Upper lobe of left lung (tissue), 6 donors: ENCODE results near the gene RBM39. TPM values are rescaled to one million over a fixed set of nuclear protein-coding genes. Genes with fewer than 3 reads are reported as not detected.

Experiments
- ATAC-seq, 2 donors: fragments of 200-7000 bp; cut with Tn5 transposase; one replicate each; pipeline ENCODE4 v1.9.1; 2022; ENCODE audit warnings: mild to moderate bottlenecking in 2 of 2, moderate library complexity in 2 of 2; ENCODE audit not compliant: low FRiP score in 2 of 2
- DNase-seq, 2 donors: peaks; one replicate each; pipeline ENCODE4 v3.0.0-alpha.2; 2019 to 2020
- H3K27ac ChIP-seq, 4 donors: fragments of 200-600 bp; sonication (generic); one replicate each; pipeline ENCODE4 v1.5.1; 2016 to 2019
- H3K27me3 ChIP-seq, 4 donors: fragments of 200-600 bp; sonication (generic); one replicate each; pipeline ENCODE4 v1.5.1; 2017 to 2019
- H3K36me3 ChIP-seq, 4 donors: fragments of 200-600 bp; sonication (generic); one replicate each; pipeline ENCODE4 v1.5.1; 2016 to 2019
- H3K4me1 ChIP-seq, 4 donors: fragments of 200-600 bp; sonication (generic); one replicate each; pipeline ENCODE4 v1.5.1; 2018 to 2019
- H3K4me3 ChIP-seq, 4 donors: fragments of 200-600 bp; sonication (generic); one replicate each; pipeline ENCODE4 v1.5.1; 2017 to 2019; ENCODE audit warnings: mild to moderate bottlenecking in 2 of 4, moderate library complexity in 1 of 4
- H3K9me3 ChIP-seq, 4 donors: fragments of 200-600 bp; sonication (generic); one replicate each; pipeline ENCODE4 v1.5.1; 2018 to 2019
- CTCF ChIP-seq, 6 experiments: fragments of 450-650 bp in 4 of 6; fragments of 200-600 bp in 2 of 6; sonication (generic) in 2 of 6; IDR thresholded peaks; one replicate each; pipeline ENCODE4 v1.5.1; 2016 to 2019; ENCODE audit warnings: antibody characterized with exemption in 6 of 6
- EP300 ChIP-seq, 4 donors: sonication (generic); formaldehyde crosslinking; IDR thresholded peaks; one replicate each; pipeline ENCODE4 v1.5.1; 2017; ENCODE audit warnings: antibody characterized with exemption in 4 of 4, control low read depth in 2 of 4
- POLR2A ChIP-seq, 4 donors: fragments of 450-650 bp; IDR thresholded peaks; one replicate each; pipeline ENCODE4 v1.5.1; 2016 to 2017; ENCODE audit warnings: antibody characterized with exemption in 4 of 4, mild to moderate bottlenecking in 2 of 4
- POLR2AphosphoS5 ChIP-seq, 2 donors: sonication (generic); formaldehyde crosslinking; IDR thresholded peaks; one replicate each; pipeline ENCODE4 v1.5.1; 2017; ENCODE audit warnings: antibody characterized with exemption in 2 of 2
- WGBS, 2 donors: methylation state at CpG; one replicate each; pipeline ENCODE4 v1.1.5; 2017 to 2018; 5-methylcytosine and 5-hydroxymethylcytosine counted together
- total RNA-seq, 6 donors: library from RNA; depleted of rRNA in 4 of 6; stranded (reverse); fragments of >200 nt in 4 of 6; gene quantifications; one replicate each; pipeline versions ENCODE4 v1.1.0 to v1.2.1, GENCODE V29; 2016 to 2021
- donor health status: DM: no; HTN: no; CAD: no; lungs with moderate emphysema.
- donor health status: DM: no; HTN: yes; CAD: no; lungs with severe emphysema.

The RBM39 gene
- total RNA-seq, 6 donors from 2014 or later, result 220 to 925 (median 266) TPM

DNA sequence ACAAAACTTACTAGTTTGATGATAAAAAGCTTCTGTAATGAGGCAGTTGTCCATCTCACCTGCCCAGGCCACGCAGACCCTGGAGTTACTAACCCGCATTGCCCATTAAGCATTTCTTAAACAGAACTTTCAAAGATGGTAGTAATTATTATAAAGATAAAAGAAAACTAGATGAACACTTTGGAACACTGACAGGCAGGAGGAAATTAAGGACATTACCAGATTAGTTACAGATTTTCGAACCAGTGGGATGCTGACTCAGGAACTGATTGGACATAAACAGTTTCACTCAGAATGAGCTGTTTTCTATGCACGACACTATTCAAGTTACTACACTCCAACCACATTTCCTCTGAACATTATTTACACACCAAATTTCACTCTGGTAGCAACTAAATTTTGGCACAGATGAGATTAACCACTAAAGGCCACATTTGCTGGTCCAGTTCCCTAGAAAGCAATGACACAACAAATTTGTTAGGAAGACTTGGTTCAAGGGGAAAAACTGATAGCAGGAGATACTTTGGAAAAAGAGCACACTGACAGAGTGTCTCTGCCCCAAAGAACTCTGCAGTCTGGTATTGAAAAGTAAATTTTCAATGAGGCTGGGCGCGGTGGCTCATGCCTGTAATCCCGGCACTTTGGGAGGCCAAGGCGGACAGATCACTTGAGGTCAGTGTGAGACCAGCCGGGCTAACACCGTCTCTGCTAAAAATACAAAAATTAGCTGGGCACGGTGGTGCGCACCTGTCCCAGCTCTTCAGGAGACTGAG lies 39.8 kb downstream of the RBM39 start:
- no peak overlapping the region for H3K4me3 ChIP-seq
- H3K36me3 ChIP-seq, result peaks cover 41 to 64% (median 53%) of the 10 kb centered on the region in 4 donors
- ATAC-seq (no peak), DNase-seq (no peak)
- peaks cover 15 to 39% (median 22%) of the 10 kb centered on the region in 4 donors for H3K4me1 ChIP-seq
- 83 to 86% methylated on average over 12 of the region's 12 CpGs for WGBS, 2 donors
- no peaks in the 10 kb centered on the region for H3K27me3 ChIP-seq
- no peak overlapping the region for H3K27ac ChIP-seq
- TF ChIP-seq POLR2A (IDR thresholded peaks at IDR 0.05) (no peak), EP300 (IDR thresholded peaks at IDR 0.05) (no peak), CTCF (IDR thresholded peaks at IDR 0.05) (no peak), POLR2AphosphoS5 (IDR thresholded peaks at IDR 0.05) (no peak)
- H3K9me3 ChIP-seq, result no peaks in the 10 kb centered on the region

DNA sequence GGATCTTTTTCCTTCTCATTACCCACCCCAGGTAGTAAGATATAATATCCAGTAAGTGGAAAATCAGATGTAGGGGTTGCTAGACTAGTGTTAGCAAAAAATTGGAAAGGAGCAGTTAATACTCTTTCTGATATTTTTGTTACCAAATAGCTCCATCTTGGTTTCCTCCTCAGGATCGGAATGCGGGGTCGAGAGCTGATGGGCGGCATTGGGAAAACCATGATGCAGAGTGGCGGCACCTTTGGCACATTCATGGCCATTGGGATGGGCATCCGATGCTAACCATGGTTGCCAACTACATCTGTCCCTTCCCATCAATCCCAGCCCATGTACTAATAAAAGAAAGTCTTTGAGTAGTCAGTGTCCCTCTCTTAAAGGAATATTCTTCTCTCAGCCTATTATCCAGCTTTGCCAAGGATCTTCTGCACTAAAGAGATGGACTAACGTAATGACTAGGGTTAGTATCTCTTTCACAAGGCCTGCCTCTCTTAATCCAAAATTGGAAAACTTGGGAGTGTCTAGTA lies 41.4 kb downstream of the RBM39 start:
- Histone ChIP-seq H3K9me3 (no peaks in the 10 kb centered on the region), H3K36me3 (peaks cover 28 to 58% (median 41%) of the 10 kb centered on the region in 4 donors), H3K4me3 (peak overlapping the region in 1 of 4 donors; percentile 79), H3K4me1 (peaks cover 15 to 39% (median 22%) of the 10 kb centered on the region in 4 donors), H3K27ac (peak overlapping the region in 1 of 4 donors; percentile 86), H3K27me3 (no peaks in the 10 kb centered on the region)
- DNase-seq (no peak), ATAC-seq (no peak)
- WGBS, 2 donors, result 92% methylated on average over 7 of the region's 7 CpGs
- no peak for TF ChIP-seq POLR2A (IDR thresholded peaks at IDR 0.05)

DNA sequence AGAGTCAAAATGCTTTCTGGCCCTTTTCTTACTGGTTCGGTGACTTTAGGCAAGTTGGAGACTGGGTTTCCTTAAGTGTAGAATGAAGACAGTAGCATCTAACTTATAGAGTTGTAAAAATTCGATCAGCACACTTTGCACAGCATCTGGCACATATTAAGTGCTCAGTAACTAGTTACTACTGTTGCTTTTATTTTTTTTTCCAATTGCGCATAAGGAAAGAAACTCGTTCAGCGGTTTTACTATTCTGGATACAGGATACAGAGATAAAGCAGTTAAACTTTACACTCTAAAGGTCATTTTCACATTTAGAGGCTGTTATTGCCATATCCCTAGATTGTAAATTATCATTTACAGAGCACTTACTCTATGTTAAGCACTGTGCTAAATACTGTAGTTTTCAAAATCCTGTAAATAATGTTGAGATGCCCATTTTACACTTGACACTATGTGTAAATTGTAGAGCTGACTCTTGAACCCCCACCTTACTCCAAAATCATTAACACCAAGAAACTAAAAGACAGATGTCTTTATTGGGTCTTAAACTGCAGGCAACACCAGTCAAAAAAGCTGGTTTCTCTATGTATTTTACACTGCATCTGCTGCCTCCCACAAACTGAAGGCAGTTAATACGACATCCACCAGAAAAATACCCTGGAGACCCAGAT lies 42.0 kb downstream of the RBM39 start:
- DNase-seq (no peak), ATAC-seq (no peak)
- Histone ChIP-seq H3K4me1 (peaks cover 15 to 39% (median 22%) of the 10 kb centered on the region in 4 donors), H3K9me3 (no peaks in the 10 kb centered on the region), H3K27me3 (no peaks in the 10 kb centered on the region), H3K27ac (peak overlapping the region; percentile 86 to 96 (median 94)), H3K4me3 (peak overlapping the region; percentile 61 to 95 (median 84)), H3K36me3 (peaks cover 26 to 58% (median 40%) of the 10 kb centered on the region in 4 donors)
- TF ChIP-seq CTCF (IDR thresholded peaks at IDR 0.05), result no peak
- no peak for TF ChIP-seq EP300 (IDR thresholded peaks at IDR 0.05)
- TF ChIP-seq POLR2A (IDR thresholded peaks at IDR 0.05), result no peak
- TF ChIP-seq POLR2AphosphoS5 (IDR thresholded peaks at IDR 0.05), result no peak
- WGBS, 2 donors, result 22 to 26% methylated on average over 6 of the region's 6 CpGs

- peaks cover 19 to 57% (median 33%) of the 10 kb centered on the region in 4 donors for H3K36me3 ChIP-seq
- H3K4me3 ChIP-seq, result peak within 1 kb of the TSS; percentile 61 to 95 (median 84)
- ATAC-seq (peak; percentile 91 to 95), DNase-seq (peak; percentile 83 to 97)
- H3K27me3 ChIP-seq, result no peaks in the 10 kb centered on the region
- WGBS, 2 donors, result 0 to 1% methylated on average over 10 to 39 of the region's 81 CpGs
- H3K9me3 ChIP-seq, result no peaks in the 10 kb centered on the region
- TF ChIP-seq CTCF (IDR thresholded peaks at IDR 0.05) (peak in 4 of 6 experiments; percentile 26 to 65 (median 53)), POLR2AphosphoS5 (IDR thresholded peaks at IDR 0.05) (peak; percentile 69 to 84), POLR2A (IDR thresholded peaks at IDR 0.05) (peak in 2 of 4 donors; percentile 34 to 77), EP300 (IDR thresholded peaks at IDR 0.05) (no peak)
- H3K4me1 ChIP-seq, result peaks cover 15 to 39% (median 22%) of the 10 kb centered on the region in 4 donors
- H3K27ac ChIP-seq, result peak within 1 kb of the TSS; percentile 86 to 96 (median 94)
These were observed 42.7 kb downstream of the RBM39 start, which contains the start of the genes NFS1 and ROMO1 for GRCh38 chr20:35699127-35699956. Gene NFS1, minus strand, starts transcription at chr20:35699352. Its CDS starts 64 bp downstream, at chr20:35699288. Gene ROMO1, plus strand, starts transcription at chr20:35699405. Its CDS starts 228 bp downstream, at chr20:35699633.
